GM23338 (cell line): ENCODE measurements around the gene TMC1. TPM values are rescaled to one million over a fixed set of nuclear protein-coding genes. Genes with fewer than 3 reads are reported as not detected.

Experiments
- ATAC-seq: fragments of 200-7000 bp; cut with Tn5 transposase; 3 replicates; pipeline ENCODE4 v1.9.1; 2020
- DNase-seq: peaks from one replicate; pipeline ENCODE4 v3.0.0-alpha.2; 2015; ENCODE audit warnings: low spot score
- H2AFZ ChIP-seq: fragments of 200-600 bp; sonication (generic); 2 replicates; pipeline ENCODE4 v1.8.0; 2016; ENCODE audit warnings: antibody characterized with exemption, mild to moderate bottlenecking, moderate library complexity
- H3F3A ChIP-seq: fragments of 200-600 bp; sonication (generic); replicated peaks from 2 replicates; pipeline ENCODE4 v1.8.0; 2017; ENCODE audit warnings: antibody characterized with exemption, mixed run types, low read depth
- H3K27ac ChIP-seq: fragments of 200-600 bp; sonication (generic); 2 replicates; pipeline ENCODE4 v1.6.1; 2016; ENCODE audit warnings: low read depth
- H3K27me3 ChIP-seq: fragments of 200-600 bp; sonication (generic); 2 replicates; pipeline ENCODE4 v1.8.0; 2016; ENCODE audit warnings: mild to moderate bottlenecking, mixed run types, moderate library complexity; ENCODE audit not compliant: insufficient read depth
- H3K36me3 ChIP-seq: fragments of 200-600 bp; sonication (generic); 2 replicates; pipeline ENCODE4 v1.8.0; 2016; ENCODE audit warnings: mild to moderate bottlenecking; ENCODE audit not compliant: insufficient read depth
- H3K4me1 ChIP-seq: fragments of 200-600 bp; sonication (generic); 2 replicates; pipeline ENCODE4 v1.8.0; 2016; ENCODE audit warnings: mild to moderate bottlenecking, moderate library complexity; ENCODE audit not compliant: insufficient read depth
- H3K4me2 ChIP-seq: fragments of 200-600 bp; sonication (generic); 2 replicates; pipeline ENCODE4 v1.7.1; 2017; ENCODE audit warnings: mixed run types
- H3K4me3 ChIP-seq: fragments of 200-600 bp; sonication (generic); 2 replicates; pipeline ENCODE4 v1.6.1; 2016; ENCODE audit warnings: mixed run types
- H3K79me2 ChIP-seq: fragments of 200-600 bp; sonication (generic); replicated peaks from 2 replicates; pipeline ENCODE4 v1.8.0; 2017; ENCODE audit warnings: mild to moderate bottlenecking; ENCODE audit not compliant: insufficient read depth
- H3K9me2 ChIP-seq: fragments of 200-600 bp; sonication (generic); 2 replicates; pipeline ENCODE4 v1.8.0; 2017; ENCODE audit not compliant: insufficient read depth
- H4K20me1 ChIP-seq: fragments of 200-600 bp; sonication (generic); replicated peaks from 2 replicates; pipeline ENCODE4 v1.8.0; 2017; ENCODE audit warnings: mild to moderate bottlenecking; ENCODE audit not compliant: insufficient read depth
- H3K27ac Mint-ChIP-seq: 2 replicates; pipeline ENCODE4 v1.8.0; 2020; ENCODE audit warnings: inconsistent platforms, mild to moderate bottlenecking, moderate library complexity, mixed read lengths
- H3K27me3 Mint-ChIP-seq: 3 replicates; pipeline ENCODE4 v1.8.0; 2022; ENCODE audit warnings: low read depth, mild to moderate bottlenecking, moderate library complexity, mixed read lengths, inconsistent platforms; ENCODE audit not compliant: insufficient read depth, poor library complexity
- H3K36me3 Mint-ChIP-seq: 3 replicates; pipeline ENCODE4 v1.8.0; 2021; ENCODE audit warnings: low read depth, mild to moderate bottlenecking, inconsistent platforms, moderate library complexity, mixed read lengths
- H3K4me1 Mint-ChIP-seq: 3 replicates; pipeline ENCODE4 v1.8.0; 2020; ENCODE audit warnings: mild to moderate bottlenecking, inconsistent platforms, mixed read lengths
- H3K4me3 Mint-ChIP-seq: 3 replicates; pipeline ENCODE4 v1.8.0; 2021; ENCODE audit warnings: moderate library complexity, mild to moderate bottlenecking, inconsistent platforms, mixed read lengths
- H3K9me3 Mint-ChIP-seq: 3 replicates; pipeline ENCODE4 v1.8.0; 2020; ENCODE audit warnings: moderate library complexity, mild to moderate bottlenecking, inconsistent platforms, mixed read lengths
- CREB1 ChIP-seq: fragments of 250-450 bp; sonication (Bioruptor Pico); IDR thresholded peaks from 2 replicates; pipeline ENCODE4 v1.5.0; 2020; ENCODE audit warnings: low read depth, mild to moderate bottlenecking, moderate library complexity
- CTCF ChIP-seq, 2 experiments: fragments of 200-600 bp in 1 of 2; sonication (generic) in 1 of 2; conservative IDR thresholded peaks; 2 replicates each; pipeline versions ENCODE4 v1.5.1 to v1.6.1; 2016 to 2017; ENCODE audit warnings: antibody characterized with exemption in 2 of 2, low read depth in 2 of 2, mild to moderate bottlenecking in 2 of 2, moderate library complexity in 1 of 2
- EZH2 ChIP-seq: fragments of 200-600 bp; sonication (generic); IDR thresholded peaks from one replicate; pipeline ENCODE4 v1.8.0; 2017; ENCODE audit warnings: antibody characterized with exemption, mild to moderate bottlenecking, low read depth; ENCODE audit not compliant: unreplicated experiment
- EZH2phosphoT487 ChIP-seq: fragments of 200-600 bp; sonication (generic); IDR thresholded peaks from one replicate; pipeline ENCODE4 v1.8.1; 2018; ENCODE audit warnings: antibody characterized with exemption; ENCODE audit not compliant: unreplicated experiment
- JUNB ChIP-seq: IDR thresholded peaks from one replicate; pipeline ENCODE4 v1.6.1; 2016; ENCODE audit warnings: antibody characterized with exemption; ENCODE audit not compliant: unreplicated experiment
- NANOG ChIP-seq: IDR thresholded peaks from 2 replicates; pipeline ENCODE4 v1.6.1; 2016; ENCODE audit warnings: antibody characterized with exemption, borderline replicate concordance
- POLR2AphosphoS5 ChIP-seq: IDR thresholded peaks from 2 replicates; pipeline ENCODE4 v1.6.1; 2016; ENCODE audit warnings: antibody characterized with exemption, low read depth
- REST ChIP-seq: IDR thresholded peaks from one replicate; pipeline ENCODE4 v1.6.1; 2018; ENCODE audit warnings: antibody characterized with exemption; ENCODE audit not compliant: unreplicated experiment
- STAT1 ChIP-seq: IDR thresholded peaks from one replicate; pipeline ENCODE4 v1.6.1; 2016; ENCODE audit warnings: antibody characterized with exemption; ENCODE audit not compliant: unreplicated experiment
- ZNF114 ChIP-seq: fragments of 250-450 bp; sonication (Bioruptor Pico); IDR thresholded peaks from 2 replicates; pipeline ENCODE4 v1.5.0; 2020; ENCODE audit warnings: mild to moderate bottlenecking, moderate library complexity
- ZNF331 ChIP-seq: fragments of 250-450 bp; sonication (Bioruptor Pico); IDR thresholded peaks from 2 replicates; pipeline ENCODE4 v1.5.0; 2020; ENCODE audit warnings: low read depth, mild to moderate bottlenecking, moderate library complexity
- polyA plus RNA-seq: library from polyadenylated mRNA; unstranded; fragments of >200 nt; fragmentation: Nextera tagmentation; extraction: Ambion mirVana; gene quantifications from 2 replicates; pipeline ENCODE4 v1.2.1, GENCODE V29; 2016
- total RNA-seq: library from RNA; depleted of rRNA; stranded (reverse); fragments of >200 nt; shearing (Covaris generic); gene quantifications from 2 replicates; pipeline ENCODE4 v1.2.3, GENCODE V29; 2014
- TF ChIP-seq, protein P1 (sequence below): fragments of 250-450 bp; sonication (Bioruptor Pico); IDR thresholded peaks from 2 replicates; pipeline ENCODE4 v1.5.0; 2020; ENCODE audit warnings: mild to moderate bottlenecking, moderate library complexity
- TF ChIP-seq, protein P2 (sequence below): IDR thresholded peaks from 2 replicates; pipeline ENCODE4 v1.6.1; 2016; ENCODE audit warnings: antibody characterized with exemption

The TMC1 gene
- total and polyA plus RNA-seq, 2 experiments from 2014 or later: 0.61 to 1.2 TPM

DNA sequence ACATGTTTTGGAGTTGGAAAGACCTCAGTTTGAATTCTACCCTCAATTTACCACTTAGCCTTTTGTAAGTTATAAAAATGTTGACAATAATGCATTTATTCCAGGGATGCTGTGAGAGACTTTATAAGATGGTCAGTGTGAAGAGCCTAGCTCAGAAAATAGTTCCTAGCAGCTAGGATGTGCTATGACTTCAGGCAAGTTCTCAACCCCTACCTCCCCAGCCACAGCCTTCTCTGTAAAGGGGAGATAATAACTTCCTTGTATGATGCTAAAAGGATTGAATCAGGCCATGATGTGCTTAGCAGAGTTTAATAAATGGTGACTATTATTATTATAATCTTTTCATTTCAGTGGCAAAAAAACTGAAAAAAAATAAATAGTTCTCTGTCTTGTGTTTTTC lies 353.8 kb downstream of the TMC1 start:
- no peaks in the 10 kb centered on the region for H3K36me3 Mint-ChIP-seq
- peaks cover 6% of the 10 kb centered on the region for H3K27me3 Mint-ChIP-seq
- no peak for DNase-seq
- H3K27ac Mint-ChIP-seq: no peak overlapping the region
- Histone ChIP-seq H3K79me2 (no peaks in the 10 kb centered on the region), H3K27me3 (no peaks in the 10 kb centered on the region), H4K20me1 (no peaks in the 10 kb centered on the region), H3K27ac (no peak overlapping the region), H3K4me3 (no peak overlapping the region), H3K9me2 (no peaks in the 10 kb centered on the region), H3K36me3 (no peaks in the 10 kb centered on the region), H3K4me1 (no peaks in the 10 kb centered on the region), H3K4me2 (no peak overlapping the region), H2AFZ (no peak overlapping the region), H3F3A (no peaks in the 10 kb centered on the region)
- peaks cover 9% of the 10 kb centered on the region for H3K4me1 Mint-ChIP-seq
- no peak for ATAC-seq
- no peak overlapping the region for H3K4me3 Mint-ChIP-seq
- H3K9me3 Mint-ChIP-seq: no peaks in the 10 kb centered on the region
- TF ChIP-seq CTCF (conservative IDR thresholded peaks at IDR 0.05; ENCODE audit: low read depth in 2 of 2) (no peak), CREB1 (CRISPR knock-in tag) (no peak), EZH2phosphoT487 (no peak), NANOG (no peak), JUNB (no peak), POLR2AphosphoS5 (no peak), ZNF331 (CRISPR knock-in tag) (no peak), REST (no peak), STAT1 (no peak), ZNF114 (CRISPR knock-in tag) (no peak), EZH2 (no peak)
- TF ChIP-seq, protein P1, sequence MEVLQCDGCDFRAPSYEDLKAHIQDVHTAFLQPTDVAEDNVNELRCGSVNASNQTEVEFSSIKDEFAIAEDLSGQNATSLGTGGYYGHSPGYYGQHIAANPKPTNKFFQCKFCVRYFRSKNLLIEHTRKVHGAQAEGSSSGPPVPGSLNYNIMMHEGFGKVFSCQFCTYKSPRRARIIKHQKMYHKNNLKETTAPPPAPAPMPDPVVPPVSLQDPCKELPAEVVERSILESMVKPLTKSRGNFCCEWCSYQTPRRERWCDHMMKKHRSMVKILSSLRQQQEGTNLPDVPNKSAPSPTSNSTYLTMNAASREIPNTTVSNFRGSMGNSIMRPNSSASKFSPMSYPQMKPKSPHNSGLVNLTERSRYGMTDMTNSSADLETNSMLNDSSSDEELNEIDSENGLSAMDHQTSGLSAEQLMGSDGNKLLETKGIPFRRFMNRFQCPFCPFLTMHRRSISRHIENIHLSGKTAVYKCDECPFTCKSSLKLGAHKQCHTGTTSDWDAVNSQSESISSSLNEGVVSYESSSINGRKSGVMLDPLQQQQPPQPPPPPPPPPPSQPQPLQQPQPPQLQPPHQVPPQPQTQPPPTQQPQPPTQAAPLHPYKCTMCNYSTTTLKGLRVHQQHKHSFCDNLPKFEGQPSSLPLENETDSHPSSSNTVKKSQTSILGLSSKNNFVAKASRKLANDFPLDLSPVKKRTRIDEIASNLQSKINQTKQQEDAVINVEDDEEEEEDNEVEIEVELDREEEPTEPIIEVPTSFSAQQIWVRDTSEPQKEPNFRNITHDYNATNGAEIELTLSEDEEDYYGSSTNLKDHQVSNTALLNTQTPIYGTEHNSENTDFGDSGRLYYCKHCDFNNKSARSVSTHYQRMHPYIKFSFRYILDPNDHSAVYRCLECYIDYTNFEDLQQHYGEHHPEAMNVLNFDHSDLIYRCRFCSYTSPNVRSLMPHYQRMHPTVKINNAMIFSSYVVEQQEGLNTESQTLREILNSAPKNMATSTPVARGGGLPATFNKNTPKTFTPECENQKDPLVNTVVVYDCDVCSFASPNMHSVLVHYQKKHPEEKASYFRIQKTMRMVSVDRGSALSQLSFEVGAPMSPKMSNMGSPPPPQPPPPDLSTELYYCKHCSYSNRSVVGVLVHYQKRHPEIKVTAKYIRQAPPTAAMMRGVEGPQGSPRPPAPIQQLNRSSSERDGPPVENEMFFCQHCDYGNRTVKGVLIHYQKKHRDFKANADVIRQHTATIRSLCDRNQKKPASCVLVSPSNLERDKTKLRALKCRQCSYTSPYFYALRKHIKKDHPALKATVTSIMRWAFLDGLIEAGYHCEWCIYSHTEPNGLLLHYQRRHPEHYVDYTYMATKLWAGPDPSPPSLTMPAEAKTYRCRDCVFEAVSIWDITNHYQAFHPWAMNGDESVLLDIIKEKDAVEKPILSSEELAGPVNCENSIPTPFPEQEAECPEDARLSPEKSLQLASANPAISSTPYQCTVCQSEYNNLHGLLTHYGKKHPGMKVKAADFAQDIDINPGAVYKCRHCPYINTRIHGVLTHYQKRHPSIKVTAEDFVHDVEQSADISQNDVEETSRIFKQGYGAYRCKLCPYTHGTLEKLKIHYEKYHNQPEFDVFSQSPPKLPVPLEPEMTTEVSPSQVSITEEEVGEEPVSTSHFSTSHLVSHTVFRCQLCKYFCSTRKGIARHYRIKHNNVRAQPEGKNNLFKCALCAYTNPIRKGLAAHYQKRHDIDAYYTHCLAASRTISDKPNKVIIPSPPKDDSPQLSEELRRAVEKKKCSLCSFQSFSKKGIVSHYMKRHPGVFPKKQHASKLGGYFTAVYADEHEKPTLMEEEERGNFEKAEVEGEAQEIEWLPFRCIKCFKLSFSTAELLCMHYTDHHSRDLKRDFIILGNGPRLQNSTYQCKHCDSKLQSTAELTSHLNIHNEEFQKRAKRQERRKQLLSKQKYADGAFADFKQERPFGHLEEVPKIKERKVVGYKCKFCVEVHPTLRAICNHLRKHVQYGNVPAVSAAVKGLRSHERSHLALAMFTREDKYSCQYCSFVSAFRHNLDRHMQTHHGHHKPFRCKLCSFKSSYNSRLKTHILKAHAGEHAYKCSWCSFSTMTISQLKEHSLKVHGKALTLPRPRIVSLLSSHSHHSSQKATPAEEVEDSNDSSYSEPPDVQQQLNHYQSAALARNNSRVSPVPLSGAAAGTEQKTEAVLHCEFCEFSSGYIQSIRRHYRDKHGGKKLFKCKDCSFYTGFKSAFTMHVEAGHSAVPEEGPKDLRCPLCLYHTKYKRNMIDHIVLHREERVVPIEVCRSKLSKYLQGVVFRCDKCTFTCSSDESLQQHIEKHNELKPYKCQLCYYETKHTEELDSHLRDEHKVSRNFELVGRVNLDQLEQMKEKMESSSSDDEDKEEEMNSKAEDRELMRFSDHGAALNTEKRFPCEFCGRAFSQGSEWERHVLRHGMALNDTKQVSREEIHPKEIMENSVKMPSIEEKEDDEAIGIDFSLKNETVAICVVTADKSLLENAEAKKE (CRISPR knock-in tag): no peak
- TF ChIP-seq, protein P2, sequence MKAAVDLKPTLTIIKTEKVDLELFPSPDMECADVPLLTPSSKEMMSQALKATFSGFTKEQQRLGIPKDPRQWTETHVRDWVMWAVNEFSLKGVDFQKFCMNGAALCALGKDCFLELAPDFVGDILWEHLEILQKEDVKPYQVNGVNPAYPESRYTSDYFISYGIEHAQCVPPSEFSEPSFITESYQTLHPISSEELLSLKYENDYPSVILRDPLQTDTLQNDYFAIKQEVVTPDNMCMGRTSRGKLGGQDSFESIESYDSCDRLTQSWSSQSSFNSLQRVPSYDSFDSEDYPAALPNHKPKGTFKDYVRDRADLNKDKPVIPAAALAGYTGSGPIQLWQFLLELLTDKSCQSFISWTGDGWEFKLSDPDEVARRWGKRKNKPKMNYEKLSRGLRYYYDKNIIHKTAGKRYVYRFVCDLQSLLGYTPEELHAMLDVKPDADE: no peak
